ENCODE data around the gene TP53BP1.
"Not testable (repeated sequence)": the region's sequence is repeated elsewhere in the genome, so short reads cannot be mapped to it uniquely, and the experiment has no call there.

TP53BP1 gene

DNA sequence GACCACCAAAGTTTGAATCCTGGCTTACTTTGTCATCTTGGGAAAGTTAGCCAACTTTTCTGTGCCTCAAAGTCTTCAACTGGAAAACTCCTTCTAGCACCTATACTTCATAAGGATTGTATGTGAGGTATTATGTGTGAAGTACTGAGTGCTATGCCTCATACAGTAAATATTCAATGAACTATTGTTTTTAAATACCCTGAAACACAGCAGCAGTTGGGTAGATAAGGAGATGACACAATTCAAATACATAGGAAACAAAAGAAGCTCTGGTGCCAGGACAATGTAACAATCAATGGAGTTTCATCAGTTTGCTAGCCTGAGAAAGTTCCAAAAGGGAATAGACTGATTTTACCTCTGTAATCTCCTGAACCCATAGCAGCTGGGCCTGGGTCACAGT lies 78.8 kb downstream of the TP53BP1 start:
- TF ChIP-seq POLR2A (IDR thresholded peaks at IDR 0.05; ENCODE audit: low read depth, low read length) (no peak), PAX5 (IDR thresholded peaks at IDR 0.05; ENCODE audit: insufficient read depth, low read length, severe bottlenecking) (no peak), SPI1 (IDR thresholded peaks at IDR 0.05; ENCODE audit: low read depth, low read length) (no peak), POLR2AphosphoS5 (IDR thresholded peaks at IDR 0.05; ENCODE audit: low read depth, low read length) (no peak), TAF1 (IDR thresholded peaks at IDR 0.05; ENCODE audit: low read depth, low read length) (no peak), POU2F2 (IDR thresholded peaks at IDR 0.05; ENCODE audit: low read depth, low read length) (no peak)
- DNase-seq (ENCODE audit: insufficient read length, low spot score) (no peak), FAIRE-seq (no peak)

DNA sequence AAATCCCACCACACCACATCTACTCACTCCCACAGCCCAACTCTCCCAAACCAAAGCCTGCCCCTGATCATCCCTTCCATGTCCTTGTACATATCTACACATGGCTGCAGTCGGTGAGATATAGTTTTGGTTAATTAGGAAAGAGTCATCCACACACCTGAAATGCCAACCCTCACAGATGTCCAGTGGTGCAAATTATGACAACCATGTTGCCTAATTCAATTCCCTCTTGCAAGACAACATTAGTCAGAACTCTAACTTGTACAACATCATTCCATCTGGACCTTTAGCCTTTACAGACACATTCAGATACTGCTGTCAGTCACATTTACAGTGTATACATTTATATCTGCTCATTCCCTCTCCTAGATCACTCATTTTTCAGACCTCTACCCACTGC lies 80.9 kb downstream of the TP53BP1 start:
- TF ChIP-seq SPI1 (IDR thresholded peaks at IDR 0.05; ENCODE audit: low read depth, low read length) (no peak), POU2F2 (IDR thresholded peaks at IDR 0.05; ENCODE audit: low read depth, low read length) (no peak), POLR2A (IDR thresholded peaks at IDR 0.05; ENCODE audit: low read depth, low read length) (no peak), PAX5 (IDR thresholded peaks at IDR 0.05; ENCODE audit: insufficient read depth, low read length, severe bottlenecking) (no peak), TAF1 (IDR thresholded peaks at IDR 0.05; ENCODE audit: low read depth, low read length) (no peak), POLR2AphosphoS5 (IDR thresholded peaks at IDR 0.05; ENCODE audit: low read depth, low read length) (no peak)
- DNase-seq (ENCODE audit: insufficient read length, low spot score) (no peak), FAIRE-seq (no peak)

DNA sequence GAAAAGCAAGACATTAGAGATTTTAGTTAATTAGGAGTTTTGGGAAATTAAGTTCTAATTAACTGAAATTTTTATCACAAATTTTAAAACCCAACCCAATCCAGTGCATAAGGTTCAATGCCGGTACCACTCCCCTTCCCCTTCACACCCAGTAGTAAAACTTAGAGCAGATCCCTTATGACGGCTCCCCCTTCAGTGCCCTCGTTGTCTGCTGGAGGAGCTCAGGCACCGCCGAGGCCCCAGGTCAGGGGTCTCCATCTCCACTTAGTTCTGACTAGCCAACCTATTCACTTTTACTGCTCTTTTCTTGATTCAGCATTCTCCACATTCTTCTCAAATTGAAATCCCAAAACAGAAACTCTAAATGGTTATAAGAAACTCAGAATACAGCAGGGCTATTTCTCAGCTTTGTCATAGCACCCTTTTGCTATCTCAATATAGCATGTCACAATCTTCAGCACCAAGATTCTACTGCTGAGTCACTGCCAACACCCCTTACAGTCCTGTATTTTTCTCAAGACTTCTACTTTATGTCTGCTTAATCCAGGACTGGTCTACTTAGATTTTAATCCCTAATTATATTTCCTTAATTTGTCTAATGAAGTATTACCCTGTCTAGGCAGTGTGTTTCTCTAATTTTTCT lies 82.3 kb downstream of the TP53BP1 start:
- no peak for FAIRE-seq

DNA sequence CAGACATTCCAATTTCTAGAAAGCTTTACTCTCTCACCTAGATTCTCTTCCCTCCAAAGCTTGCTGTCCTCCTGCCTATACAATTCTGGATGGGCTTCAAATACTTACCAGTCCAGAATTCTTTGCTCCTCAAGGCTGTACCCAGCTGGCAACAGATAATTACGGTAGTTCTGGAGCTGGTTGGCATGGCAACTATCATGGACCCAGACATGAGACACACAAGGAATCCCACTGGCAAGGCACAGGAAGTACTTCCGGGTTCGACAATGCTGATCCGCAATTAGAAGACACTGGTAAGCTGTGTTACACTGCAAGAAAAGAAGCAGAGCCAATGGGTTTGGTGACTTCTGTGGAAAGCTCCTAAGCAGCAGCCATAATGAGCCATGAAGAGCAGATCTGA lies 84.2 kb downstream of the TP53BP1 start:
- no peak for FAIRE-seq
- no peak for DNase-seq (ENCODE audit: insufficient read length, low spot score)
- TF ChIP-seq POLR2A (IDR thresholded peaks at IDR 0.05; ENCODE audit: low read depth, low read length): no peak

More for the DNA sequence above, 82.3 kb downstream of the TP53BP1 start:
- no peak for DNase-seq (ENCODE audit: insufficient read length, low spot score)
- no peak for TF ChIP-seq PAX5 (IDR thresholded peaks at IDR 0.05; ENCODE audit: insufficient read depth, low read length, severe bottlenecking)
- TF ChIP-seq TAF1 (IDR thresholded peaks at IDR 0.05; ENCODE audit: low read depth, low read length): no peak
- no peak for TF ChIP-seq POLR2AphosphoS5 (IDR thresholded peaks at IDR 0.05; ENCODE audit: low read depth, low read length)
- TF ChIP-seq SPI1 (IDR thresholded peaks at IDR 0.05; ENCODE audit: low read depth, low read length): no peak
- no peak for TF ChIP-seq POLR2A (IDR thresholded peaks at IDR 0.05; ENCODE audit: low read depth, low read length)
- TF ChIP-seq POU2F2 (IDR thresholded peaks at IDR 0.05; ENCODE audit: low read depth, low read length): no peak

DNA sequence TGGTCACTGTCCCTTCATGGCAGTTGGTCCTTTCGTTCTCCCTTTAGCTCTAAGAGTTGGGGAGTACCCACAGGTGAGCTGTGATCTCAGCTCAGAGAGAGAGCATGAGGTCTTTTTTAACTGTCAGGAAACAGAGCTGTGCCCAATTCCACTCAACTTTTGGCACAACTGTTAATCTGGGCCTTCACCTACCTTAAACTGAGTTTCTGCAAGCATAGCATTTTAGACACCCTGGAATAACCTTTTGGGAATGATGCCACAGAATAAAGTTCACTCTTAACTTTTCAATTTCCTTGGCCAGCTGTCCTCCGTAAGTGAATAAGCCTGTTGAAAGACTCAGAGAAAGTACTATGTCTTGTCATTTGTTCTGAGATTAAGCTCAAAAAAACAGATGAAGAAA lies 86.1 kb downstream of the TP53BP1 start:
- DNase-seq (ENCODE audit: insufficient read length, low spot score) (no peak), FAIRE-seq (no peak)
- TF ChIP-seq POLR2AphosphoS5 (IDR thresholded peaks at IDR 0.05; ENCODE audit: low read depth, low read length) (no peak), SPI1 (IDR thresholded peaks at IDR 0.05; ENCODE audit: low read depth, low read length) (no peak), POLR2A (IDR thresholded peaks at IDR 0.05; ENCODE audit: low read depth, low read length) (no peak), PAX5 (IDR thresholded peaks at IDR 0.05; ENCODE audit: insufficient read depth, low read length, severe bottlenecking) (no peak), POU2F2 (IDR thresholded peaks at IDR 0.05; ENCODE audit: low read depth, low read length) (no peak), TAF1 (IDR thresholded peaks at IDR 0.05; ENCODE audit: low read depth, low read length) (no peak)

DNA sequence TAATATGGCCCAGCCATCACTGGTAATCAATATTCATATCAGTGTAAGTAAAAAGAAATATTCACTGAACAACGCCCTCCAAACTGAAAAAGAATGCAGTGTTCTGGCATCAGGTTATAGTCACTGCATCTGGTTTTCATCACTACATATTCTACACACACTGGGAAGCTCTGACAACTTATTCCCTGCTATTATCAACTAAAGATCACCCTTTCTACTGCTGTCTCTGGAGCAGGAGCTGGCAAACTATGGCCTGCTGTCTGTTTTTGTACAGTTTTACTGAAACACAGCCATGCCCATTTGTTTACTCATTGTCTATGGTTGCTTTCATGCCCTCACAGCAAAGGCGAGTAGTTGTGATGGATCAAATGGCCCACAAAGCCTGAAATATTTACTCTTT lies 86.8 kb downstream of the TP53BP1 start:
- TF ChIP-seq POLR2AphosphoS5 (IDR thresholded peaks at IDR 0.05; ENCODE audit: low read depth, low read length) (no peak), SPI1 (IDR thresholded peaks at IDR 0.05; ENCODE audit: low read depth, low read length) (no peak), PAX5 (IDR thresholded peaks at IDR 0.05; ENCODE audit: insufficient read depth, low read length, severe bottlenecking) (no peak), POU2F2 (IDR thresholded peaks at IDR 0.05; ENCODE audit: low read depth, low read length) (no peak), TAF1 (IDR thresholded peaks at IDR 0.05; ENCODE audit: low read depth, low read length) (no peak), POLR2A (IDR thresholded peaks at IDR 0.05; ENCODE audit: low read depth, low read length) (no peak)
- DNase-seq (ENCODE audit: insufficient read length, low spot score): no peak
- no peak for FAIRE-seq

DNA sequence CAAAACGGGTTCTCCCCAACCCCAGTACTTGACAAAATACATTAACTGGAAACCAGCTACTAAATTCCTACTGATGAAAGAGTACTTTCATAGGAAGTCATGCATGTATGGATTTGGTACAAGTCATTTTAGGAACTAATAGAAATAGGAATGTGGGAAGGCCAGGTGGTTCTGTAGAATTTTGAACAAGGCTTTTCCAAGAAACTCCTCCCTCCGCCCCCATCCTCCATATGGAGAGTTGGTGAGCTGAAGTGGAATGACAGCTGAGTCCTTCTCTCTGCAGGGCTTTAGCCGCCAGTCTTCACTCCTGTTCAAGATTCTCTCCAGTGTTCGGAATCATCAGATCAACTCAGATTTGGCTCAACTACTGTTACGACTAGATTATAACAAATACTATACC lies 88.8 kb downstream of the TP53BP1 start:
- TF ChIP-seq SPI1 (IDR thresholded peaks at IDR 0.05; ENCODE audit: low read depth, low read length) (no peak), POLR2AphosphoS5 (IDR thresholded peaks at IDR 0.05; ENCODE audit: low read depth, low read length) (no peak), POLR2A (IDR thresholded peaks at IDR 0.05; ENCODE audit: low read depth, low read length) (no peak), PAX5 (IDR thresholded peaks at IDR 0.05; ENCODE audit: insufficient read depth, low read length, severe bottlenecking) (no peak), TAF1 (IDR thresholded peaks at IDR 0.05; ENCODE audit: low read depth, low read length) (no peak), POU2F2 (IDR thresholded peaks at IDR 0.05; ENCODE audit: low read depth, low read length) (no peak)
- no peak for DNase-seq (ENCODE audit: insufficient read length, low spot score)
- FAIRE-seq: no peak

DNA sequence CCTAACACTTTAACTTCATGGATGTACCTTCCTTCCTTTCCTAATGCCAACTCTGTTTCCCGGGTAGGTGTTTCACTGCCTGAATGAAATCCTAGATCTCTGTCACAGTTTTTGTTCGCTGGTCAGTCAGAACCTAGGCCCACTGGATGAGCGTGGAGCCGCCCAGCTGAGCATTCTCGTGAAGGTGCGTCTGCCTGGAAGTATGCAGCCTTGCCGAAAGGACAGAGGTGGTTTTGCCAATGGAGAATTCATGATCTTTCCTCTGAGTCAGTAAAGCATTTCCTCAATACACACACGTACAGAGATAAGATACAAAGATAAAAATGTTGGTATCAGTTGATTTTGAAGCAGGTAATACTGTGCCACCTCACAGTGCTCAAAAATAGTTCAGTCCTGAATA lies 89.3 kb downstream of the TP53BP1 start:
- DNase-seq (ENCODE audit: insufficient read length, low spot score) (no peak), FAIRE-seq (no peak)
- TF ChIP-seq TAF1 (IDR thresholded peaks at IDR 0.05; ENCODE audit: low read depth, low read length) (no peak), SPI1 (IDR thresholded peaks at IDR 0.05; ENCODE audit: low read depth, low read length) (no peak), PAX5 (IDR thresholded peaks at IDR 0.05; ENCODE audit: insufficient read depth, low read length, severe bottlenecking) (no peak), POU2F2 (IDR thresholded peaks at IDR 0.05; ENCODE audit: low read depth, low read length) (no peak), POLR2AphosphoS5 (IDR thresholded peaks at IDR 0.05; ENCODE audit: low read depth, low read length) (no peak), POLR2A (IDR thresholded peaks at IDR 0.05; ENCODE audit: low read depth, low read length) (no peak)

DNA sequence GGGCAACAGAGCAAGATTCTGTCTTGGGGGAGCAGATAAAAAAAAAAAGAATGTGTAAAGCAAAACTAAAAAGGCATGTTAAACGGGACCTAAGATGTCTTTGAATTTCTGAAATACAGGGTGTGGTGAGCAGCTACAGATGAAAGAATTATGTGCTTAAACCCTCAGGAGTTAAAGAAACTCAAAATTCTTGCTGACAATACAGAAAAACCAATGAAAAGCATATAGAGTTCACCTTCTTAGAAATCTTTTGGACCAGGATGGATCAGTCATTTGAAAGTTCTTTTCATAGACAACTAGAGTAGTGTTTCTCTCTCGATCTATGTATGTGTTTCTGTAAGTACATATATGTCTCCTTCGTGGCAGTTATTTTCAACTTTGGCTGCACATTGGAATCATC lies 90.7 kb downstream of the TP53BP1 start:
- FAIRE-seq (no peak), DNase-seq (ENCODE audit: insufficient read length, low spot score) (no peak)
- TF ChIP-seq POU2F2 (IDR thresholded peaks at IDR 0.05; ENCODE audit: low read depth, low read length) (no peak), PAX5 (IDR thresholded peaks at IDR 0.05; ENCODE audit: insufficient read depth, low read length, severe bottlenecking) (no peak), POLR2AphosphoS5 (IDR thresholded peaks at IDR 0.05; ENCODE audit: low read depth, low read length) (no peak), POLR2A (IDR thresholded peaks at IDR 0.05; ENCODE audit: low read depth, low read length) (no peak), TAF1 (IDR thresholded peaks at IDR 0.05; ENCODE audit: low read depth, low read length) (no peak)

DNA sequence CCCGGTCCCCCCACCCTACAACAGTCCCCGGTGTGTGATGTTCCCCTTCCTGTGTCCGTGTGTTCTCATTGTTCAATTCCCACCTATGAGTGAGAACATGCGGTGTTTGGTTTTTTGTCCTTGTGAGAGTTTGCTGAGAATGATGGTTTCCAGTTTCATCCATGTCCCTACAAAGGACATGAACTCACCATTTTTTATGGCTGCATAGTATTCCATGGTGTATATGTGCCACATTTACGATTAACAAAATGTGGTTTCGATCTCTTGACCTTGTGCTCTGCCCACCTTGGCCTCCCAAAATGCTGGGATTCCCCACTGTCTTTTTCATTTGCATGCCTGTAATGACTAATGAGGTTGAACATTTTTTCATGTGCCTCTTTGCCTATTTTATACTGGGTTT lies 99.4 kb downstream of the TP53BP1 start:
- FAIRE-seq; DNase-seq (ENCODE audit: insufficient read length, low spot score): not testable (repeated sequence)
